ENCODE measurements around the gene MRPL41.
"Not testable (repeated sequence)": the region's sequence is repeated elsewhere in the genome, so short reads cannot be mapped to it uniquely, and the experiment has no call there.

Gene MRPL41

DNA sequence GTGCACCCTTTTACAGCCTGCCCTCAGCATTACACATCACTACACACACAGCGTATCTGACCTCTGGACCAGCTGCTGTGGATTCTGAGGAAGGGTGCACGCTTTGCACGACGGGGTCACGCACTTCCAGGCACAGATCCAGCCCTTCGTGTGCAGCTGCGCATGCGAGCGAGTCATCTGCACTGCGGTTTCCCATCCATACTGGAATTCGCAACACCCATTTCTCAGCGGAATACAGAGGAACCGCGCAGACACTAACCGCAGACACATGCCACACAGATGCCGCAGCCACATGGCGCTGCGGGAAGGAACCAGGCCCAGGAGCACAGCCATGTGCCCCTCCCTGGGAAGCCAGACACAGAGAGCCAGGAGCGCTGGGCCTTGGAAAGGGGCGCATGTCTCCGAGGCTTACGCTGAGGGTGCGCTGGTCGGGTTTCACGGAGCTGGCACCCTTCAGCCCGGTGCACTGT is 44.9 kb upstream of the MRPL41 start:
- H3K36me3 ChIP-seq, result peaks cover 0 to 34% (median 4%) of the 10 kb centered on the region in 3 donors
- TF ChIP-seq, protein P1, sequence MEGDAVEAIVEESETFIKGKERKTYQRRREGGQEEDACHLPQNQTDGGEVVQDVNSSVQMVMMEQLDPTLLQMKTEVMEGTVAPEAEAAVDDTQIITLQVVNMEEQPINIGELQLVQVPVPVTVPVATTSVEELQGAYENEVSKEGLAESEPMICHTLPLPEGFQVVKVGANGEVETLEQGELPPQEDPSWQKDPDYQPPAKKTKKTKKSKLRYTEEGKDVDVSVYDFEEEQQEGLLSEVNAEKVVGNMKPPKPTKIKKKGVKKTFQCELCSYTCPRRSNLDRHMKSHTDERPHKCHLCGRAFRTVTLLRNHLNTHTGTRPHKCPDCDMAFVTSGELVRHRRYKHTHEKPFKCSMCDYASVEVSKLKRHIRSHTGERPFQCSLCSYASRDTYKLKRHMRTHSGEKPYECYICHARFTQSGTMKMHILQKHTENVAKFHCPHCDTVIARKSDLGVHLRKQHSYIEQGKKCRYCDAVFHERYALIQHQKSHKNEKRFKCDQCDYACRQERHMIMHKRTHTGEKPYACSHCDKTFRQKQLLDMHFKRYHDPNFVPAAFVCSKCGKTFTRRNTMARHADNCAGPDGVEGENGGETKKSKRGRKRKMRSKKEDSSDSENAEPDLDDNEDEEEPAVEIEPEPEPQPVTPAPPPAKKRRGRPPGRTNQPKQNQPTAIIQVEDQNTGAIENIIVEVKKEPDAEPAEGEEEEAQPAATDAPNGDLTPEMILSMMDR (IDR thresholded peaks at IDR 0.05), result no peak
- intact Hi-C loops (cut with DNase I; ENCODE audit: low total_unique reads), result no loop called here
- no peaks in the 10 kb centered on the region for H3K9me3 ChIP-seq
- H3K27ac ChIP-seq, result no peak overlapping the region
- DNase-seq, result no peak
- H3K27me3 ChIP-seq, result no peaks in the 10 kb centered on the region
- no peak overlapping the region for H3K4me3 ChIP-seq
- H3K4me1 ChIP-seq, result no peaks in the 10 kb centered on the region

DNA sequence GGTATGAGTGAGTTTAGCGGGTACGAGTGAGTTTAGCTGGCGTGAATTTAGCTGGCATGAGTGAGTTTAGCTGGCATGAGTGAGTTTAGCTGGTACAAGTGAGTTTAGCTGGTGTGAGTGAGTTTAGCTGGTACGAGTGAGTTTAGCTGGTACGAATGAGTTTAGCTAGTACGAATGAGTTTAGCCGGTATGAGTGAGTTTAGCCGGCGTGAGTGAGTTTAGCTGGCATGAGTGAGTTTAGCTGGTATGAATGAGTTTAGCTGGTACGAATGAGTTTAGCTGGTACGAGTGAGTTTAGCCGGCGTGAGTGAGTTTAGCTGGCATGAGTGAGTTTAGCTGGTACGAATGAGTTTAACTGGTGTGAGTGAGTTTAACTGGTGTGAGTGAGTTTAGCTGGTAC is 42.5 kb upstream of the MRPL41 start:
- no peak for DNase-seq
- H3K27me3 ChIP-seq, result no peaks in the 10 kb centered on the region
- no peaks in the 10 kb centered on the region for H3K9me3 ChIP-seq
- H3K27ac ChIP-seq, result no peak overlapping the region
- intact Hi-C loops (cut with DNase I; ENCODE audit: low total_unique reads), result no loop called here
- no peaks in the 10 kb centered on the region for H3K4me1 ChIP-seq
- H3K4me3 ChIP-seq, result no peak overlapping the region
- TF ChIP-seq, protein P1 (IDR thresholded peaks at IDR 0.05), result no peak
- H3K36me3 ChIP-seq, result peaks cover 0 to 43% (median 4%) of the 10 kb centered on the region in 3 donors

DNA sequence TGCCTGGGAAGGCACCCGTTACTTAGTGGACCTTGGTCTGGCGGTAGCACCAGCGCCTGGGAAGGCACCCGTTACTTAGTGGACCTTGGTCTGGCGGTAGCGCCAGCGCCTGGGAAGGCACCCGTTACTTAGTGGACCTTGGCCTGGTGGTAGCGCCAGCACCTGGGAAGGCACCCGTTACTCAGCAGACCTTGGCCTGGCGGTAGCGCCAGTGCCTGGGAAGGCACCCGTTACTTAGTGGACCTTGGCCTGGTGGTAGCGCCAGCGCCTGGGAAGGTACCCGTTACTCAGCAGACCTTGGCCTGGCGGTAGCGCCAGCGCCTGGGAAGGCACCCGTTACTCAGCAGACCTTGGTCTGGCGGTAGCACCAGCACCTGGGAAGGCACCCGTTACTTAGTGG is 40.6 kb upstream of the MRPL41 start:
- H3K27ac ChIP-seq; H3K27me3 ChIP-seq; intact Hi-C loops (cut with DNase I; ENCODE audit: low total_unique reads); H3K4me3 ChIP-seq; H3K9me3 ChIP-seq; H3K4me1 ChIP-seq; DNase-seq: not testable (repeated sequence)
- peaks cover 0 to 35% (median 4%) of the 10 kb centered on the region in 3 donors for H3K36me3 ChIP-seq

DNA sequence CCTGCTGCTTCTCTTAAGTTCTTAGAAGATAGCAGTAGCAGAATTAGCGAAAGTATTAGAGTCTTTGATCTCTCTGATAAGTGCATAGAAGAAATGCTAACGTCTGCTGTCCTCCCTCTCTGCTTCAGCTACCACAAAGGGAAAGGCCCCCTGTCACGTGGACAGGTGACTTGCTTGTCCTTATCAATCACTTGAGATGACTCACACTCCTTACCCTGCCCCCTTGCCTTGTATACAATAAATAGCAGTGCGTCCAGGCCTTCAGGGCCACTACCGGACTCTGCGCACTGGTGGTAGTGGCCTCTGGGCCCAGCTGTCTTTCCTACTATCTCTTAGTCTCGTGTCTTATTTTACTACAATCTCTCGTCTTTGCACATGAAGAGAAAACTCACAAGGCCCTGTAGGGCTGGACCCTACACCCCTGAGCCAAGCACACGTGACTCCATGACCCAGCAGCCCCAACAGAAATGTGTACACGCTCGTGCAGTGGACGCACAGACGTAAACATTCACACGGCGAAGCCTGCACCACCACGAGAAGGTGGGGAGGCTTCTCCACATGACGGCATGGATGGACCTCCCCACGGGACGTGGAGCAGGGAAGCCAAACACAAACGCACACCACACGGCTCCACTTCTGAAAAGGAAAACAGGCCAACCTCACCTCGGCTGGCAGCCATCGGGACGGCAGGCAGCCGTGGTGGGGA is 39.8 kb upstream of the MRPL41 start:
- H3K4me1 ChIP-seq, result no peaks in the 10 kb centered on the region
- no peaks in the 10 kb centered on the region for H3K9me3 ChIP-seq
- no peak overlapping the region for H3K27ac ChIP-seq
- intact Hi-C loops (cut with DNase I; ENCODE audit: low total_unique reads), result no loop called here
- H3K27me3 ChIP-seq, result no peaks in the 10 kb centered on the region
- H3K4me3 ChIP-seq, result no peak overlapping the region
- peaks cover 0 to 35% (median 4%) of the 10 kb centered on the region in 3 donors for H3K36me3 ChIP-seq
- TF ChIP-seq, protein P1 (IDR thresholded peaks at IDR 0.05), result no peak
- no peak for DNase-seq

DNA sequence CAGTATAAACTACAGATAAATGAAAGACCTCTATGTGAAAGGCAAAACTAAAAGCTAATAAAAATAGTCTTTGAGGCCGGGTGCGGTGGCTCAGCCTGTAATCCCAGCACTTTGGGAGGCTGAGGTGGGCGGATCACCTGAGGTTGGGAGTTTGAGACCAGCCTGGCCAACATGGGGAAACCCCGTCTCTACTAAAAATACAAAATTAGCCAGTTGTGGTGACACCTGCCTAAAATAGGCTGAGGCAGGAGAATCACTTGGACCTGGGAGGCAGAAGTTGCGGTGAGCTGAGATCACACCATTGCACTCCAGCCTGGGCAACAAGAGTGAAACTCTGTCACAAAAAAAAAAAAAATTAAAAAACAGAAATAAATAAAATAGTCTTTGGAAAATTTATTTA is 38.5 kb upstream of the MRPL41 start:
- H3K27me3 ChIP-seq; H3K9me3 ChIP-seq; intact Hi-C loops (cut with DNase I; ENCODE audit: low total_unique reads); H3K27ac ChIP-seq; H3K4me3 ChIP-seq; H3K4me1 ChIP-seq; DNase-seq: not testable (repeated sequence)
- peaks cover 0 to 35% (median 4%) of the 10 kb centered on the region in 3 donors for H3K36me3 ChIP-seq

DNA sequence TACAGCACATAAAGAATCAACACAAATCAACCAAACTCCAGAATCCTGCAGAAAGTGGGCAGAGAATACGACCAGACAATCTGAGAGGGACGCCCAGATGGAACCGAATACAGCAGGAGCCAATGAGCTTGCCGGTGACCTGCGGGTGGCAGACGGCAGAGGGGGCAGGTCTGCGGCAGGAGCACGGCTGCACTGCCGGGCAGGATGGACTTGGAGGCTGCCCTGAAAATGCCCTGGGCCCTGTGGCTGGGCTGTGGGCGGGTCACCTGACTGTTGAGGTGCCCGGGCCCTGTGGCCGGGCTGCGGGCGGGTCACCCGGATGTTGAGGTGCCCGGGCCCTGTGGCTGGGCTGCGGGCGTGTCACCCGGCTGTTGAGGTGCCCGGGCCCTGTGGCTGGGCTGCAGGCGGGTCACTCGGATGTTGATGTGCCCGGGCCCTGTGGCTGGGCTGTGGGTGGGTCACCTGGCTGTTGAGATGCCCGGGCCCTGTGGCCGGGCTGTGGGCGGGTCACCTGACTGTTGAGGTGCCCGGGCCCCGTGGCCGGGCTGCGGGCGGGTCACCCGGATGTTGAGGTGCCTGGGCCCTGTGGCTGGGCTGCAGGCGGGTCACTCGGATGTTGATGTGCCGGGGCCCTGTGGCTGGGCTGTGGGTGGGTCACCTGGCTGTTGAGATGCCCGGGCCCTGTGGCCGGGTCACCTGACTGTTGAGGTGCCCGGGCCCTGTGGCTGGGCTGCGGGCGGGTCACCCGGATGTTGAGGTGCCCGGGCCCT is 37.7 kb upstream of the MRPL41 start:
- H3K4me3 ChIP-seq; intact Hi-C loops (cut with DNase I; ENCODE audit: low total_unique reads); H3K27me3 ChIP-seq; H3K9me3 ChIP-seq; DNase-seq; H3K4me1 ChIP-seq; H3K27ac ChIP-seq: not testable (repeated sequence)
- peaks cover 0 to 34% (median 4%) of the 10 kb centered on the region in 3 donors for H3K36me3 ChIP-seq

DNA sequence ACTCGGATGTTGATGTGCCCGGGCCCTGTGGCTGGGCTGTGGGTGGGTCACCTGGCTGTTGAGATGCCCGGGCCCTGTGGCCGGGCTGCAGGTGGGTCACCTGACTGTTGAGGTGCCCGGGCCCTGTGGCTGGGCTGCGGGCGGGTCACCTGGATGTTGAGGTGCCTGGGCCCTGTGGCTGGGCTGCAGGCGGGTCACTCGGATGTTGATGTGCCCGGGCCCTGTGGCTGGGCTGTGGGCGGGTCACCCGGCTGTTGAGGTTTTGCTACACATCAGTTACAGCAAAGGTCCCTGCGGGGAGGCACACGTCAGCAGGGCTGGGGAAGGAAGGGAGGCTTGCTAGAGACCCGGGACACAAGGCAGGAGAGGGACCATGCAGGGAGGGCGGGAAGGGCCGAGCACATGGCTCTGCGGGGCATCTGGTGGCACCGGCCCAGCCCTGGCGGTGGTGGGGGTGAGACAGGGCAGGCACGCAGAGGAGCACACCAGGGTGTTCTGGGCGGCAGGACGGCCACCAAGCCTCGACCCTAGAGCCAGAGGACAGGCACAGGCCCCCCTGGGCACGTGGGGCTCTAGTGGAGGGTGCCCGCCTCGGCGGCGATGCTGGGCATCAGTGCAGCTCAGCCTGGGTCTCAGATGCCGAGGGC is 36.9 kb upstream of the MRPL41 start:
- H3K9me3 ChIP-seq, result no peaks in the 10 kb centered on the region
- no peak overlapping the region for H3K27ac ChIP-seq
- H3K4me1 ChIP-seq, result no peaks in the 10 kb centered on the region
- no peak for DNase-seq
- TF ChIP-seq, protein P1 (IDR thresholded peaks at IDR 0.05), result no peak
- peaks cover 0 to 31% (median 6%) of the 10 kb centered on the region in 3 donors for H3K36me3 ChIP-seq
- H3K27me3 ChIP-seq, result no peaks in the 10 kb centered on the region
- H3K4me3 ChIP-seq, result no peak overlapping the region
- intact Hi-C loops (cut with DNase I; ENCODE audit: low total_unique reads), result no loop called here
